ENCODE results near the gene PLXNA4.

Gene PLXNA4

GRCh38 chr7:132328047-132328620, 248.1 kb downstream of the PLXNA4 start:
- intact Hi-C loops (cut with micrococcal nuclease): no loop called here
- Mint-ChIP-seq H3K4me3 (no peak overlapping the region), H3K27ac (no peak overlapping the region), H3K4me1 (ENCODE audit: low read depth) (no peaks in the 10 kb centered on the region), H3K36me3 (ENCODE audit: low read depth) (no peaks in the 10 kb centered on the region), H3K9me3 (no peaks in the 10 kb centered on the region), H3K27me3 (peaks cover 23% of the 10 kb centered on the region)

- no peak overlapping the region for H3K4me3 Mint-ChIP-seq
- no peaks in the 10 kb centered on the region for H3K4me1 Mint-ChIP-seq (ENCODE audit: low read depth)
- H3K27ac Mint-ChIP-seq: no peak overlapping the region
- peaks cover 23% of the 10 kb centered on the region for H3K27me3 Mint-ChIP-seq
- H3K9me3 Mint-ChIP-seq: no peaks in the 10 kb centered on the region
- H3K36me3 Mint-ChIP-seq (ENCODE audit: low read depth): no peaks in the 10 kb centered on the region
- intact Hi-C loops (cut with micrococcal nuclease): no loop called here
These were observed 249.2 kb downstream of the PLXNA4 start for GRCh38 chr7:132326878-132327589.

GRCh38 chr7:132322970-132323369, 253.3 kb downstream of the PLXNA4 start:
- Mint-ChIP-seq H3K27ac (no peak overlapping the region), H3K4me1 (ENCODE audit: low read depth) (peaks cover 10% of the 10 kb centered on the region), H3K27me3 (peaks cover 38% of the 10 kb centered on the region), H3K9me3 (no peaks in the 10 kb centered on the region), H3K36me3 (ENCODE audit: low read depth) (no peaks in the 10 kb centered on the region), H3K4me3 (no peak overlapping the region)
- intact Hi-C loops (cut with micrococcal nuclease): no loop called here

- Mint-ChIP-seq H3K9me3 (no peaks in the 10 kb centered on the region), H3K4me1 (ENCODE audit: low read depth) (peaks cover 10% of the 10 kb centered on the region), H3K4me3 (no peak overlapping the region), H3K36me3 (ENCODE audit: low read depth) (no peaks in the 10 kb centered on the region), H3K27ac (no peak overlapping the region), H3K27me3 (peaks cover 41% of the 10 kb centered on the region)
- intact Hi-C loops (cut with micrococcal nuclease): no loop called here
These were observed 254.9 kb downstream of the PLXNA4 start for GRCh38 chr7:132321387-132321786.

- Mint-ChIP-seq H3K9me3 (no peaks in the 10 kb centered on the region), H3K4me1 (ENCODE audit: low read depth) (peaks cover 10% of the 10 kb centered on the region), H3K27me3 (peaks cover 38% of the 10 kb centered on the region), H3K27ac (no peak overlapping the region), H3K4me3 (no peak overlapping the region), H3K36me3 (ENCODE audit: low read depth) (no peaks in the 10 kb centered on the region)
- intact Hi-C loops (cut with micrococcal nuclease): loop anchor here (1.0 kb wide), 1 partner anchor 238 kb away; no protein-coding TSS in a partner anchor
These were observed 256.8 kb downstream of the PLXNA4 start for GRCh38 chr7:132319481-132319880.

GRCh38 chr7:132318352-132319318, 257.6 kb downstream of the PLXNA4 start:
- Mint-ChIP-seq H3K4me3 (no peak overlapping the region), H3K27me3 (peaks cover 37% of the 10 kb centered on the region), H3K9me3 (no peaks in the 10 kb centered on the region), H3K36me3 (ENCODE audit: low read depth) (no peaks in the 10 kb centered on the region), H3K27ac (no peak overlapping the region), H3K4me1 (ENCODE audit: low read depth) (peaks cover 10% of the 10 kb centered on the region)
- intact Hi-C loops (cut with micrococcal nuclease): loop anchor here (1.0 kb wide), 2 partner anchors 239 to 262 kb away; no protein-coding TSS in a partner anchor

GRCh38 chr7:132317701-132318351, 258.4 kb downstream of the PLXNA4 start:
- no peak overlapping the region for H3K27ac Mint-ChIP-seq
- no peak overlapping the region for H3K4me3 Mint-ChIP-seq
- peaks cover 40% of the 10 kb centered on the region for H3K27me3 Mint-ChIP-seq
- H3K4me1 Mint-ChIP-seq (ENCODE audit: low read depth): peaks cover 10% of the 10 kb centered on the region
- no peaks in the 10 kb centered on the region for H3K9me3 Mint-ChIP-seq
- no peaks in the 10 kb centered on the region for H3K36me3 Mint-ChIP-seq (ENCODE audit: low read depth)
- intact Hi-C loops (cut with micrococcal nuclease): loop anchor here (1.0 kb wide), 1 partner anchor 262 kb away; no protein-coding TSS in a partner anchor

- intact Hi-C loops (cut with micrococcal nuclease): no loop called here
- Mint-ChIP-seq H3K4me3 (no peak overlapping the region), H3K36me3 (ENCODE audit: low read depth) (no peaks in the 10 kb centered on the region), H3K9me3 (no peaks in the 10 kb centered on the region), H3K4me1 (ENCODE audit: low read depth) (no peaks in the 10 kb centered on the region), H3K27ac (no peak overlapping the region), H3K27me3 (peaks cover 25% of the 10 kb centered on the region)
These were observed 263.7 kb downstream of the PLXNA4 start for GRCh38 chr7:132312531-132313055.

- no peaks in the 10 kb centered on the region for H3K9me3 Mint-ChIP-seq
- H3K36me3 Mint-ChIP-seq (ENCODE audit: low read depth): no peaks in the 10 kb centered on the region
- H3K4me3 Mint-ChIP-seq: no peak overlapping the region
- peaks cover 19% of the 10 kb centered on the region for H3K27me3 Mint-ChIP-seq
- H3K4me1 Mint-ChIP-seq (ENCODE audit: low read depth): no peaks in the 10 kb centered on the region
- no peak overlapping the region for H3K27ac Mint-ChIP-seq
- intact Hi-C loops (cut with micrococcal nuclease): no loop called here
These were observed 264.5 kb downstream of the PLXNA4 start for GRCh38 chr7:132311733-132312132.

GRCh38 chr7:132309102-132309805, 267.0 kb downstream of the PLXNA4 start:
- intact Hi-C loops (cut with micrococcal nuclease): no loop called here
- H3K4me1 Mint-ChIP-seq (ENCODE audit: low read depth): no peaks in the 10 kb centered on the region
- no peak overlapping the region for H3K27ac Mint-ChIP-seq

GRCh38 chr7:132307465-132307864, 268.8 kb downstream of the PLXNA4 start:
- Mint-ChIP-seq H3K4me3 (no peak overlapping the region), H3K9me3 (no peaks in the 10 kb centered on the region), H3K27me3 (peaks cover 17% of the 10 kb centered on the region), H3K4me1 (ENCODE audit: low read depth) (no peaks in the 10 kb centered on the region), H3K36me3 (ENCODE audit: low read depth) (no peaks in the 10 kb centered on the region), H3K27ac (no peak overlapping the region)
- intact Hi-C loops (cut with micrococcal nuclease): no loop called here

More at GRCh38 chr7:132309102-132309805, 267.0 kb downstream of the PLXNA4 start:
- peaks cover 20% of the 10 kb centered on the region for H3K27me3 Mint-ChIP-seq
- H3K36me3 Mint-ChIP-seq (ENCODE audit: low read depth): no peaks in the 10 kb centered on the region
- H3K9me3 Mint-ChIP-seq: no peaks in the 10 kb centered on the region
- no peak overlapping the region for H3K4me3 Mint-ChIP-seq

- H3K4me3 Mint-ChIP-seq: no peak overlapping the region
These were observed 275.5 kb downstream of the PLXNA4 start for GRCh38 chr7:132300599-132301277.

More at GRCh38 chr7:132300599-132301277, 275.5 kb downstream of the PLXNA4 start:
- no peaks in the 10 kb centered on the region for H3K36me3 Mint-ChIP-seq (ENCODE audit: low read depth)
- H3K9me3 Mint-ChIP-seq: no peaks in the 10 kb centered on the region
- no peaks in the 10 kb centered on the region for H3K4me1 Mint-ChIP-seq (ENCODE audit: low read depth)
- no peak overlapping the region for H3K27ac Mint-ChIP-seq
- intact Hi-C loops (cut with micrococcal nuclease): no loop called here
- peaks cover 3% of the 10 kb centered on the region for H3K27me3 Mint-ChIP-seq
